SJSA1 (cell line): Measurements from ENCODE around the gene JADE1. TPM values are rescaled to one million over a fixed set of nuclear protein-coding genes. Genes with fewer than 3 reads are reported as not detected.
A peak's percentile ranks its signal among the peaks of the same experiment; 100 is the strongest.

ENCODE experiments used
- DNase-seq, 2 experiments: peaks; one replicate each; pipeline ENCODE4 v3.0.0-alpha.2; 2015 to 2020; ENCODE audit warnings: low spot score in 2 of 2, low read depth in 1 of 2
- H3K27ac ChIP-seq: fragments of 250-450 bp; sonication (Bioruptor Pico); 2 replicates; pipeline ENCODE4 v1.5.1; 2020; ENCODE audit warnings: mild to moderate bottlenecking, moderate library complexity
- H3K27me3 ChIP-seq: fragments of 250-450 bp; sonication (Bioruptor Pico); replicated peaks from 2 replicates; pipeline ENCODE4 v1.5.1; 2020; ENCODE audit warnings: mild to moderate bottlenecking, moderate library complexity
- H3K36me3 ChIP-seq: fragments of 250-450 bp; sonication (Bioruptor Pico); 2 replicates; pipeline ENCODE4 v1.5.1; 2020; ENCODE audit warnings: mild to moderate bottlenecking
- H3K4me1 ChIP-seq: fragments of 250-450 bp; sonication (Bioruptor Pico); replicated peaks from 2 replicates; pipeline ENCODE4 v1.6.1; 2021; ENCODE audit warnings: mild to moderate bottlenecking
- H3K4me3 ChIP-seq: fragments of 250-450 bp; sonication (Bioruptor Pico); 2 replicates; pipeline ENCODE4 v1.5.1; 2020; ENCODE audit warnings: mild to moderate bottlenecking
- H3K9me3 ChIP-seq: fragments of 250-450 bp; sonication (Bioruptor Pico); replicated peaks from 2 replicates; pipeline ENCODE4 v1.5.1; 2020; ENCODE audit warnings: mild to moderate bottlenecking
- total RNA-seq: library from RNA; depleted of rRNA; stranded (reverse); fragments of >200 nt; shearing (Covaris generic); gene quantifications from 2 replicates; pipeline ENCODE4 v1.2.3, GENCODE V29; 2014

Gene JADE1
- total RNA-seq, 1 experiment from 2014 or later: 29.2 TPM

DNA sequence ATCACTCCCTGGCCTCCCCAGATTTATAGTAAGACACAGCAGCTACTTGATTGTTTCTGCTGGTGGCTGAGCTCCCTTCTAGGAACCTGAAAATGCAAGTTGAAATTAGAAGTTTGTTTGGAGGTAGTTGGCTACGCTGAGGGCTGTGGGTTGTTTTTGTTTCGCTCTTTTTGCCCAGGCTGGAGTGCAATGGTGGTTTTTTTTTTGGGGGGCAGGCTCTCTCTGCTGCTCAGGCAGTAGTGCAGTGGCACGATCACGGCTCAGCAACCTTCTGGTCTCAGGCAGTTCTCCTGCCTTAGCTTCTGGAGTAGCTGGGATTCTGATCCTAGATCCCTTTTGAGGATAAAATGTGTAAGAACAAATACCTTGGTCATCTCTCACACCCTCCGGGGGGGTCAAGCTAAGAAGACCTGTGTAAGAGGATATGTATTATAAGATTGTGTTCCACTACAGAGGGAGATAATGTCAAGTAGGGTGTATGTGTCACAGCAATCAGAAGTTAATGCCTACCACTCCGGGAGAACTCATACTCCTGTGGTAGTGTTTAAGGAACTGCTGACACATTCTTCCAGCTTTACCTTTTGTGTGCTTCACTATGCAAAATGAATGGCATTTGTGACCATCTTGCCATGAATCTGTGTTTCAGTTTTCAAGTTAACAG lies 9.7 kb downstream of the JADE1 start:
- Histone ChIP-seq H3K27ac (no peak overlapping the region), H3K27me3 (no peaks in the 10 kb centered on the region), H3K36me3 (peaks cover 12% of the 10 kb centered on the region), H3K4me3 (no peak overlapping the region), H3K9me3 (no peaks in the 10 kb centered on the region), H3K4me1 (peaks cover 55% of the 10 kb centered on the region)
- DNase-seq: no peak

DNA sequence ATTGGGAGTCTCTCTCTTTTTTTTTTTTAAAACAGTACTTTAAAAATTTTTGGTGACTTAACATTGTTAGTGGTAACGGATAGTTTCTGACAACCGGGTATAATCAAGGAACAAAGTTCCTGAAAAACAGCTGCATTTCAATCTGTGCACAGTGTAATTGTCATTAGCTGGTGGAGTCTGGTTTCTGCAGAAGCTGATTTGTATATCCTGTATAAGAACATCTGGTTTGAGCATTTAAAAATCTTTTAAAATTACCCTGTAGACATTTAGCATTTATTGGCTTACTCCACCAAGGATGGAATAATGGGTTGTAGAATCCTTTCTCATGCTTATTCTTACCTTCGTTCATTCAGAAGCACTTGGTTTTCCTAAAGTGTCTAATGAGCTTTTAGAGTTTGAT lies 11.2 kb downstream of the JADE1 start:
- no peak for DNase-seq
- H3K27ac ChIP-seq: no peak overlapping the region
- no peak overlapping the region for H3K4me3 ChIP-seq
- peaks cover 63% of the 10 kb centered on the region for H3K4me1 ChIP-seq
- H3K36me3 ChIP-seq: peaks cover 12% of the 10 kb centered on the region
- H3K27me3 ChIP-seq: no peaks in the 10 kb centered on the region
- H3K9me3 ChIP-seq: no peaks in the 10 kb centered on the region; the same call in 1 of the 2 replicates

DNA sequence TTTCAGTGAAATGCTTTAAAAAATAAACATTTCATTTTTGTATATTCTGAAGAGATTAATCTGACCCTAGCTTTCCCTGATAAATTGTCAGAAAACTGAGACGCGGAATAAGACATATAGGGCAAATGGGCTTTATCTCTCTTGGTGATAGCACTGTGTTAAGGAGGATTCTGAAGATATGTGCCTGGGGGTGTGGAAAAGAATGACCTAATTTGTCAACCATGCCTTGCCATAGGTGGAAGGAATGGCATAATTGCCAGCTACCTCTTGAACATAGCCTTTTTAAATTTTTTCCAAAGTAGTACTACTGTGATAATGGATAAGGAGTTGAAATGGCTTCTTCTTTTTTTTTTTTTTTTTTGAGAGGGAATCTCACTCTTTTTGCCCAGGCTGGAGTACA lies 11.7 kb downstream of the JADE1 start:
- H3K36me3 ChIP-seq: peaks cover 10% of the 10 kb centered on the region
- no peaks in the 10 kb centered on the region for H3K27me3 ChIP-seq
- no peaks in the 10 kb centered on the region; the same call in 1 of the 2 replicates for H3K9me3 ChIP-seq
- no peak overlapping the region for H3K4me3 ChIP-seq
- no peak overlapping the region for H3K27ac ChIP-seq
- peaks cover 66% of the 10 kb centered on the region for H3K4me1 ChIP-seq
- no peak for DNase-seq

DNA sequence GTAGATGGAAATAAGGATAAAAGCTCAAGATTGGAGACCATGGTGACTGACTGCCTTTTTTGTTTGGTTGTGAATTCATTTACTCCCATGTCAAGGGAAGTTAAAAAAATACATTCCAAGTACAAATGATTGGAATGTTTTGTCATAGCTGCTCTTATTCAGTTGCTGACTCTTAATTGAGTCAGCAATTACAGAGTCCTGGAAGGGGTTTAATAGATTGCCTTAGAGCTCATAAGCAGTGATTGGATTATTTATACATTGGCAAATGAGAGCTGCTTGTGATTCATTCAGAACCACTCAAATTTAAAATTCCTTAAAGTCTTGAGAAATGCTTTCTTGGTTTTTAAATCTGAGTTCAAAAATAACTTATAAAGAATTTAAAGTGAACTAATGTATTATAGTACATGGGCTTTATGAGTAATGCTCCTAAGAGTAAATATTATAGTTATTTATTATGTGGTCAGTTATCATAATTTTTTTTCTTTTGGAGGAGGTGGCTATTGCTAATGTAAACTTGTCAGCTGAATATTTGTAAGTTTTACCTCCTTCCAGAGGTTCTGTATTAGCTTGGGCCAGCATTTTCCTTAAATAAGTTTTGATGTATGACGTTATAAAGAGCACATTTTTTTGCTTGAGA lies 13.6 kb downstream of the JADE1 start:
- no peak overlapping the region for H3K4me3 ChIP-seq
- H3K4me1 ChIP-seq: peaks cover 66% of the 10 kb centered on the region
- DNase-seq: peak in 1 of 2 experiments; percentile 79
- no peaks in the 10 kb centered on the region; the same call in 1 of the 2 replicates for H3K9me3 ChIP-seq
- no peaks in the 10 kb centered on the region for H3K27me3 ChIP-seq
- peak overlapping the region; percentile 78 for H3K27ac ChIP-seq
- peaks cover 7% of the 10 kb centered on the region for H3K36me3 ChIP-seq

DNA sequence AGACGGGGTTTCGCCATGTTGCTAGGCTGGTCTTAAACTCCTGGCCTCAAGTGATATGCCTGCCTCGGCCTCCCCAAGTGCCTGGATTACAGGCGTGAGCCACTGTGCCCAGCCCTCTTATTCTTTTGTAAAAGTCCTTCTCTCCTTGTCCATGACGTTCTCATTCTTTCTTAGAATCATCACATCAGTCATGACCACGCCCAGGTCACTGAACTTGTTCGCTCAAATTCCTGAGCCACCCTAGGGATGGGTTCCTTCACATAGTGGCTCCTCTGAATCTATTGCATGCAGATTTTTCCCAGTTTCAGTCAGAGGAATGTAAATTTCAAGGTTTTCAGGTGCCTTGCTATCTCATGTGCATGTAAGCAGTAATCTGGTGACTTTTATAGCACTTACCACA lies 15.7 kb downstream of the JADE1 start:
- DNase-seq: peak; percentile 23 to 52

DNA sequence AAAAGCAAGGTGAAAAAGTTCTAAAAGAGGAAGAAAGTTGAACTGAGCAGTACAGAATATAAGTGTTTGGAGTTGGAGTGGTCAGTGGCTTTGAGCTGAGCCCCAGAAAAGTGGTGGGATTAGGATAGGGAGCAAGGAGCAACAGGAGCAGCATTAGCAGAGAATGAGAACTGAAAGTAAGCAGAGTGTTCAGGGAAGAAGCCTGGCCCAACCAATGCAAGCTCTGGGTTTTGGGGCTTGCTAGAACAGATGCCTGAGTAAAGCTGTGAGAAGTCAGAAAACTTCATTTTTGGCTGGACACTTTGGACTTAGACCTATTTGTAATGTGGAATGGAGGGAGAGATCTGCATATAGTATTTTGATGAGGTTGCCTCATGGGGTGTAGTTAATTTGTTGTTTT lies 17.8 kb downstream of the JADE1 start:
- Histone ChIP-seq H3K4me1 (peaks cover 49% of the 10 kb centered on the region), H3K9me3 (no peaks in the 10 kb centered on the region; the same call in 1 of the 2 replicates), H3K36me3 (peaks cover 14% of the 10 kb centered on the region), H3K4me3 (no peak overlapping the region), H3K27ac (no peak overlapping the region), H3K27me3 (no peaks in the 10 kb centered on the region)
- no peak for DNase-seq

More for the DNA sequence above, 15.7 kb downstream of the JADE1 start:
- Histone ChIP-seq H3K27me3 (no peaks in the 10 kb centered on the region), H3K4me3 (no peak overlapping the region), H3K4me1 (peaks cover 54% of the 10 kb centered on the region), H3K9me3 (no peaks in the 10 kb centered on the region; the same call in 1 of the 2 replicates), H3K36me3 (peaks cover 12% of the 10 kb centered on the region), H3K27ac (peak overlapping the region; percentile 61)

DNA sequence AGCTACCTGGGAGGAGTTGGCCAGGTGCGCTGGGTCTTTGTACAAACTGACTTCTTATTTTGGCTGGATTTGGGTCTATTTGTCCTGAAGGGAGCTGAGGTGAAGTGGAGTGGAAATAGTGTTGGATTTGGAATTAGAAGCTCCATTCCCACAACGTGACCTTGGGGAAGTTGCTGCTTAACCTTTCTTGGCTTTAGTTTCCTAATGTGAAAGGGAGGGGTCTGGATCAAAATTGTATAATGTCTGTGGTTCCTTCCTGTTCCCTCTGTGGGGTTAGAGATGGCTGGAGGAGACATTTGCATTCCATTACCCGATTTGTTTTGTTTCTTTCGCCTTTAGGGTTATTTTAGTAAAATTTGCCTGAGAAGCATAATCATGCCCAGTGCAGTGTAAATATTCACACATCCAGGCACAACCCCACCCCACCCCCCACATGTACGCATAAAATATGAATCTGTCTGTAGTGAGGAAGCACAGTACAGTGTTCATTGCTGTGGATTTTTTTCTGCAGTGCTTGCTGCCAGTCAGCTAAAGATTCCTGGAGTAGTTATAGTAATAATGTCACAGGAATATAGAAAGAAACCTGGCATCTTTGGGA lies 21.5 kb downstream of the JADE1 start:
- no peak overlapping the region for H3K4me3 ChIP-seq
- peak in 1 of 2 experiments; percentile 28 for DNase-seq
- peak overlapping the region; percentile 35 for H3K27ac ChIP-seq
- H3K36me3 ChIP-seq: peaks cover 44% of the 10 kb centered on the region
- peaks cover 17% of the 10 kb centered on the region for H3K4me1 ChIP-seq
- H3K9me3 ChIP-seq: no peaks in the 10 kb centered on the region
- no peaks in the 10 kb centered on the region for H3K27me3 ChIP-seq

DNA sequence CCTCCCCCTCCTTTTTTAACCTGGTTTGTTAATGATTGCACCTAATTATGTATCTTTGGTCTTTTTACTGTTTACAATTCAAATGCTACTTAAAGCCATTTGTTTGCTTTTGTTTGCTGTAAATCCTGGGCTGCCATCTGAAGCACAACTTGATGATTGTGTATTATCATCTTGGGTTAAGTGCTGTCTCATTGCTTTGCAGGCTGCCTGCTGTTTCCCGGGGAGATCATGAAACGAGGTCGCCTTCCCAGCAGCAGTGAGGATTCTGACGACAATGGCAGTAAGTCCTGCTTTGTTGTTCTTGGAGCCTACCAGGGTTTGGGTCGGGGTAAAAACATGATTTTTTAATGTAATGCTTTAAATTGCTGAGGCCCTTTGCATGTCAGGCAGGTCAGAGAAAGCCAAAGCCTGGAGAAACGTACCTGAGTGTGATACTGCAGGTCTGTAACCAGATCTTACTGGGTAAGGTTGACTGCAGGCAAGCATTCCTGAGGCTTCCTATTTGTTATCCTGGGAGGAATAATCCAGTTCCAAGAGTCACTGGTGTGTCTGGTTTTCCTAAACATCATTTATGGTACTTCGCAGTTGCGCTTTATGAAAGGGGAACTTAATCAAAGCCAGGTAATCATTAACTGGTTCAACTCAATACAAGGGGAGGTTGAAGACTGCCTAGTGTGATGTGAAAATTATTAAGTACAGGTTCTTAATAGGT lies 22.2 kb downstream of the JADE1 start:
- Histone ChIP-seq H3K9me3 (no peaks in the 10 kb centered on the region), H3K4me1 (peaks cover 16% of the 10 kb centered on the region), H3K36me3 (peaks cover 45% of the 10 kb centered on the region), H3K27ac (peak overlapping the region; percentile 35), H3K27me3 (no peaks in the 10 kb centered on the region), H3K4me3 (no peak overlapping the region)
- peak in 1 of 2 experiments; percentile 14 for DNase-seq

DNA sequence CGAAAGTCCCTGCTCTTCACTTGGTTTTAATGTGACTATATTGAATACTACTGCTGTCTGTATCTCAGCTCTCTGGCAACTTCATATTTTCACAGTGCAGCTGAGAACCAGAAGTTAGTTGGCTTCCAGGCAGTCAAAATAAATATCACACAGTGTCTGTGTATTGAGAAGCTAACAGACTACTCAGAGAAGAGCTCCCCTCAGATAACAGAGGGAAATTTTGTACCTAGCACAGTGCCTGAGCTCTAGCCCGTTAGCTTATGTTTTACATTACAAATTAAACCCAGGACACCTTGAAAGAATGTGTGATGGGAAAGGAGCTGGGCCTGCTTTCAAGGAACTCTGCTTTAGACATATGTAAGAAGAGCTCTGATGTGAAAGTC lies 22.7 kb downstream of the JADE1 start:
- H3K27me3 ChIP-seq: no peaks in the 10 kb centered on the region
- no peak for DNase-seq
- peaks cover 16% of the 10 kb centered on the region for H3K4me1 ChIP-seq
- H3K36me3 ChIP-seq: peaks cover 49% of the 10 kb centered on the region
- H3K9me3 ChIP-seq: no peaks in the 10 kb centered on the region
- no peak overlapping the region for H3K27ac ChIP-seq
- no peak overlapping the region for H3K4me3 ChIP-seq

DNA sequence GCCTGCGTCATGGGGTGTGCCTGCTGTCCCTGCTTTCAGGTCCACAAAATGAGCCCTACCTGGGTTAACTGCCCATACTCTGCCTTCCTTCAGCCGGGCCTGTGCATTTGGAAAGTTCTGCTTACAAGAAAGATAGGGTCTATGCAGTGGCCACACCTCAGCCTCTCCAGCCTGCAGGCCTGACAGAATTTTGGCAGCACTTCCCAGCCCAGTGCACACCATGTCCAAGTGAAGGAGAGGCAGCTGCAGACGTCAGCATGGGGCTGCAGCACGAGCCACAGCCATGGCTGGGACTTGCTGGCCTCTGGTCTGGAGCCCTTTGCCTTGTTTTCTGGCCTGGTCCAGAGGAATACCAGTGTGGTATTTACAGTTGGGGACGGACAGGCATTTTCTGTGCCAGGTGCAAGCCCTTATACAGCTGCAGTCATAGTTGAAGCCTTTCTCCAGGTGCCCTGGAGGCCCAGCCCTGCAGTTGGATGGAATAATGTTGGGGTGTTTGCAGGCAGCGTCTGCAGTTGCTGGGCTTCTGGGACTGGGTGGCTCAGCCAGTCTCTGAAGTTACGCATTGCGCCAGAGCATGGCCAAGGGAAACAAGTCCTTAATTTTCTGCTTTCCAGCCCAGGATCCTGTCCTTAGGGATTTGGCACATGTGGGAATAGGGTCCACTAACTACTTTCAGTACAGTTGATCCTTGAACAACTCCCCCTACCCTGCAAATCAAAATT lies 26.2 kb downstream of the JADE1 start:
- Histone ChIP-seq H3K27me3 (no peaks in the 10 kb centered on the region), H3K4me3 (no peak overlapping the region), H3K9me3 (no peaks in the 10 kb centered on the region), H3K36me3 (peaks cover 51% of the 10 kb centered on the region), H3K4me1 (peaks cover 12% of the 10 kb centered on the region), H3K27ac (no peak overlapping the region)
- no peak for DNase-seq

DNA sequence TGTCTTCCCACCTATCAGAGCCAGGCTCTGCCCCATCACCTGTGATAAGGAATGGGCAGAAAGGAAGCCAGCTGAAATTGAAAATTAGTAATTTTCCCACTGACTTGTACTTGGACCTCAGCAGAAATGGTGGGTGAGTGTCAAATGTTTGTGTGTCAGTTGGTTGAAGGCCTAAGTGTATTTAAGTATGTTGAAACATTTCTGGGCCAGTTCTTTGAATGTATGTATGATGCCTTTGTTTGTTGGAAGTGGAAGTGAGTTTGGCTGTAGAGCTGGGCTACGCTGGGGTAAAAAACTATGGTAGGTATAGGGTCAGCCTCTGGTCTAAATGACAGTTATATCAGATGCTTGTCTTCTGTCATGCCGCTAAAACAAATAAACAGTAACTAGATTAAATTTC lies 27.7 kb downstream of the JADE1 start:
- Histone ChIP-seq H3K36me3 (peaks cover 55% of the 10 kb centered on the region), H3K27me3 (no peaks in the 10 kb centered on the region), H3K4me3 (no peak overlapping the region), H3K27ac (no peak overlapping the region), H3K4me1 (no peaks in the 10 kb centered on the region), H3K9me3 (no peaks in the 10 kb centered on the region)
- no peak for DNase-seq

DNA sequence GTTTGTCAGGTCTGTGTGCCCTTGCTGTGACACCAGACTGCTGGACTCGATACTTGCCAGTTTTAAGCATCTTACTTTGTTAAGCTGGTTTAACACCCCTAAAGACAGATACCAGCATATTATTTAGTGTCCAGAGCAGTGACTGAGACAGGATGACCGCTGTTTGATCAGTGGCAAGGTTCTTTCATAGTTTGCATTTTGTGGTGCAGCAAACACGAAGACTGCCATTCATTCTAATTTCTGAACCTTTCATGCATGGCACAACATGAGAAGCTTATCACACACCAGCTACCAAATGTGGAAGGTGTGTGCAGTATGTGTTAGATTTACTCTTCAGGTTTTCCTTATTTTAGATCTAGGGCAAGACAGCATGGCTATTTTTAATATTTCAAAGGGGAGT lies 28.2 kb downstream of the JADE1 start:
- H3K9me3 ChIP-seq: no peaks in the 10 kb centered on the region
- H3K4me3 ChIP-seq: no peak overlapping the region
- no peak for DNase-seq
- no peaks in the 10 kb centered on the region for H3K27me3 ChIP-seq
- no peaks in the 10 kb centered on the region for H3K4me1 ChIP-seq
- no peak overlapping the region for H3K27ac ChIP-seq
- H3K36me3 ChIP-seq: peaks cover 53% of the 10 kb centered on the region

DNA sequence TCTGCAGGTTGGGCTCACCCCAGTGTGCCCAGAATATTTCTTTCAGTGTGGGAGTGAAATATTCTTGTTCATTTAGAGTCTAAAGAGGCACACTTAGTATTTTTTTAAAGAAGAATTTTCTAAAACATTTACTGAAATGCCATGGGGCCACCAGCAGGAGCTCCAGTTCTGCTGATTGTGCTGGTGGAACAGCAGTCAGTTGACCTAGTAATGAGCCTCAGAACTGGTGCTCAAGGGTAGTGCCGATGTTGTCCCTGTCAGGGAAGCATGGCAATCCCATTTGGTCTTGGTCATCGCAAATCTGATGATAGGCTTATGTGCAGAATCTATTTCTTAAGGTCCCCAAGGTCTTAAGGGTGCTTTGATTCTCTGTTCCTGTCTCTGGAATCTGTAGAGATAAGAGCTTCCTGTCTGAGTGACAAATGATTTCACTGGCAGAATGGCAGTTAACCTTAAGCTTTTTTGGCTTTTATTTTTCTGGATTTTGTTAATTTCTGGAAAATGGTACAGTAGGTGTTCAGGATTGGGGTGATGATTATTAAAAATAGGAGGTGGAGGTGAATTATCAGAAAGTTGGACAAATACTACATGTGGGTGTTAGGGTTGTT lies 31.3 kb downstream of the JADE1 start:
- DNase-seq: no peak
- no peaks in the 10 kb centered on the region; the same call in 1 of the 2 replicates for H3K9me3 ChIP-seq
- no peak overlapping the region for H3K27ac ChIP-seq
- no peak overlapping the region for H3K4me3 ChIP-seq
- H3K36me3 ChIP-seq: peaks cover 60% of the 10 kb centered on the region
- H3K4me1 ChIP-seq: no peaks in the 10 kb centered on the region
- no peaks in the 10 kb centered on the region for H3K27me3 ChIP-seq
